SW 1271 (cell line): Measurements from ENCODE around the gene STON2.
"Not testable (repeated sequence)": the region's sequence is repeated elsewhere in the genome, so short reads cannot be mapped to it uniquely, and the experiment has no call there.

Experiments
- DNase-seq, 2 experiments: peaks; one replicate each; lab custom pipeline; 2025; lab: John Stamatoyannopoulos, UW

STON2 gene

DNA sequence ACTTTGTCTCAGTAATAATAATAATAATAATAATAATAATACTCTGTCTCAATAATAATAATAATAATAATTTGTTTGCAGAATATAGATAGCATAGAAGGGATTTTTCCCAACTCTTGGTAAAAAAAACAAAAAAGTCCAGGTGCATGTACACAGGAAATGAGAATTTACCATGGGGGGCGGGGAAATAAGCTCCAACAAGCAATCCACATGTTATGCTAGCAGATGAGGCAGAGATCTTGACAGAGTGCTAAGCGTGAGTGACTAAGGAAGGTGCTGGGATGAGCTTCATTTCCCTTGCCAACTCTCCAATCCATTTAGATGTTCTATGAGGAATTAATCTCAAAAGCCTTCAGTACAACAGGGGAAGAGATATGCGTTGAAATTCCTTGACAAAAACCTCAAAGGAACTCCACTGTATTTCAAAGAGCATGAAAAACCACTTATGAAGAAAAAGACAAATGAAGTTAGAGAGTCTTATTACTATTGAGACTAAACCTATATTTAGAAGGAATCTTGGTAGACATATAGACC, 134.4 kb downstream of the STON2 start:
- DNase-seq = no peak

DNA sequence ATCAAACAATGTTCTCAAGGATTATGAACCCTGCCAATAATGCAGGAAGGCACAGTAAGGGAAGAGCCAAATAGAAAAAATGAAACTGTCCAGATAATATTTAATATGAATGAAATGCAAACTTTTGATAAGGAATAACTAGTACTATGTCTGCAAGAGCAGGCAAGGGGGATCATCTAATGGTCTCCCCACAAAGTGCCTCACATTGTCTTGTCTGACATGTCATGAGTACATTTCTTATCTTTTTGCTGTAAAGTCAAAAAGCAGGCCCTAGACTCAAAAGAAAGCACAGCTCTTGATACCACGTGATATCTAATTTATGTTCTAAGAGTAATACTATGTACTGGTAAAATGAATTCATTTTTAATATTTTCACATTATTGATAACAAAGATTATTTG, 135.5 kb downstream of the STON2 start:
- no peak for DNase-seq

DNA sequence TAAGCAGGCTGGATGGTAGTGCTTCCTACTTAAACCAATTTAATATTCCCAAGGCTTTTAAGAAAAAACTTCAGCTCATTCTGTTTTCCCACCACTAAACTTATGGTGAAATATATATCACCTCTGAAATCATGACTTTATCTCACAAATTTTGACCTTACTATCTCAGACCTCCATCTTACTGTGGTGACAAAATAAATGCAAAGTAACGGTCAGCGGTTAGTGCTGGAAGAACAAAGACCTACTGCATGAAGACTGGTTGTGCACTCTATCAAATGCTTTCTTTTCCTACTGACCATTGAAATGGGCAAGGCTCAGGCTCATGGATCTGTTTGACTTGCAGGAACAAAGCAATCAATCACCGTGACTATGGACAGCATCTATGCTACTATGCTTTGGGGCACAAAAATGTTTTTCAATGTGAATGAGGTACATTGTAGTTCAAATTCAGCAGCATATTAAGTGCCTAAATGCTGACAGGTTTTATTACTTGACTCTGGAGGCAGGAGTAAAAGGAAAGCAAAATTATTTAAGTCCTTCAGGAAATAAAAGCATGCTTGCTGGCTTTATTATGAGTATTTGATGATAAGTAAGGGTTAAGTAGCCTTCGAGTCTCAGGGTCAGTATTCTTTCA, 136.2 kb downstream of the STON2 start:
- DNase-seq = no peak

DNA sequence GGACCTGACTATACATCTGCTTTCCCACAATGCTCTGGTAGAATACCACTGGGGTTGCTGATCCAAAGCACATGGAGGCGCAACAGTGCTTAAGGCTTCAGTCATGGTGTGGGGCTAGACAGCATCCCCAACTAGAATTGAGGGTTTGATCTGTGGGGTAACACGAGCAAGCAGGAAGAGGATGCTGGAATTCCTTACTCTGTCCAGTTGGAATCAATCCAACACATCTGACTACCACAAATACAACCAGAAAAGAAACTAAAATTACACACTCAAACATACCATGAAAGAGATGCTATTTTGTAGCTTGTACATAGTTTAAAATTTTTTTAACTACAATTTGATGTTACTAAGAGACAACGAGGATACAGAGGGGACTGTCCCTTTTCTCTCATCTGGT, 138.9 kb downstream of the STON2 start:
- no peak for DNase-seq

DNA sequence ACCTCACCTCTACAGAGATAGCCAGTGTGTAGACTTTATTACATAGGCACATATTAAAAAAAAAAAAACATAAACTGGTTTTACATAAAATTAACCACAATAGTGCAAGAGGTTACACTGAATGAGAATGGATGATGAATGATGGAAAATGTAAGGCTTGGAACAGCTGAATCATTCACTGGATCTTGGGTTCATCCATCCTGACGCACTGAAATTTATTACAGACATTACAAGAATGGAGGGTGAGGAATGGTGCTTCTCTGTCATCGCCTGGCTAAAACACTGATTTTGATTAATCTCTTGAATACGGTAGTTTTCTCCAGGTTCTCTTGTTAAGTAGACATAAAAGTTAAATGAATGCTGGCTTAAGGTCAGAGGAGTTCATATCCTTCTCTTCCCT, 139.4 kb downstream of the STON2 start:
- no peak for DNase-seq

DNA sequence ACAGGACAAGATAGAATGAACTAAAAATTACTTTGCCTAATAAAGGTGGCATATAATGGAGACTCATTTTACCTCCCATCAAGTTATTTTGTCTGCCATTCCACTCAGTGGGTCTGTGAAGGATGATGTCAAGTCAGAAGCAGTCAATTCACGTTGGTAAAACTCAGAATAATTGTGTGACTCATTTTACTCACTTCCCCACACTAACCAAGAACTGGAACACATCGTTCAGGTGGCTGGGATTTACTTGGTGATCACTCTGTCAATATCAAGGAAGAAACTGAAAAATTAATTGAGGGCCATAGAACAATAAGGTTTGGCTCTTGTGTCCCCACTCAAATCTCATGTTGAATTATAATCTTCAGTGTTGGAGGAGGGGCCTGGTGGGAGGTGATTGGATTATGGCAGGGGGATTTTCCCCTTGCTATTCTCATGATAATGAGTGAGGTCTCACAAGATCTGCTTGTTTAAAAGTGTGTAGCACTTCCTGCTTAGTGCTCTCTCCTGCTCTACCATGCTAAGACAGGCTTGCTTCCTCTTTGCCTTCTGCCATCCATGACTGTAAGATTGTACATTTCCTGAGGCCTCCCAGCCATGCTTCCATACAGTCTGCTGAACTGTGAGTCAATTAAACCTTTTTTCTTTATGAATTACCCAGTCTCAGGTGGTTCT, 143.7 kb downstream of the STON2 start:
- DNase-seq = no peak

DNA sequence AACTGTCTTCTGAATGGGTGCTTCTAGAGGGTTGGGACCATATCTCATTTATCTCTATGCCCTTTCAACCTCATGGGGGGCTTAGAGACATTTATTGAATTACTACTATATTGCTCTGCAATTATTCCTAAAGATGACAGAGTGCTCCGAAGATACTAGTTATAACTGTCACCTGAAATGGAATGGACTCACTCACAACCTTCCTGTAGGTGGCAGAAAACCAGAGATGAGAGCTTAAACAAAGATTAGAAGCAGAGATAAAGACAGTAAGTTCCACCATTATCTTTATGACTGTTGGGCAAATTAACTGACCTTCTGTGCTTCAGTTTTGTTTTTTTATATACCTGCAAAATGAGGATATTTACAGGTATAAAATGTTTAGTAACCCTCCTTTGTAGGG, 147.8 kb downstream of the STON2 start:
- no peak for DNase-seq

DNA sequence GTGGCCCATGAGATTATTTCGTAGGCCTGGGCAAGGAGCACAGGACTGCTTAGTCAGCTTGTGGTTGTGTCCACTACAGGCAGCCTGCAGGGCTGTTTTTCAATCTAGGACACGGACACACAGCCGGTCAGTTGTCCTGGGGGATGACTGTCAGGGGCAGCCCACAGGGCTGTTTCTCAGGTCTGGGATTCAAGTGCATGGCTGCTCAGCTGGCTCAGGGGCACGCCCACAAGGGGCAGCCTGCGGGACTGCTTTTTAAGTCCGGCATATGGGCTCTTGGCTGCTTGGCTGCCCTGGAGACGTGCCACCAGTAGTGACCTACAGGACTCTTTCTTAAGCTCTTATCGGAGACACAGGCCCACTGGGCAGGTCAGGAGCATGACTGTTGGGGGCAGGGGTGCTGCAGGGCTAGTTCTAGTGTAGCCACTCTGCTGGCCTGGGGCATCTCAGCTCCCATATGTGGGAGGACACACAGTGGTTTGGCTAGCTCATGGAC, 152.8 kb downstream of the STON2 start:
- no peak for DNase-seq

DNA sequence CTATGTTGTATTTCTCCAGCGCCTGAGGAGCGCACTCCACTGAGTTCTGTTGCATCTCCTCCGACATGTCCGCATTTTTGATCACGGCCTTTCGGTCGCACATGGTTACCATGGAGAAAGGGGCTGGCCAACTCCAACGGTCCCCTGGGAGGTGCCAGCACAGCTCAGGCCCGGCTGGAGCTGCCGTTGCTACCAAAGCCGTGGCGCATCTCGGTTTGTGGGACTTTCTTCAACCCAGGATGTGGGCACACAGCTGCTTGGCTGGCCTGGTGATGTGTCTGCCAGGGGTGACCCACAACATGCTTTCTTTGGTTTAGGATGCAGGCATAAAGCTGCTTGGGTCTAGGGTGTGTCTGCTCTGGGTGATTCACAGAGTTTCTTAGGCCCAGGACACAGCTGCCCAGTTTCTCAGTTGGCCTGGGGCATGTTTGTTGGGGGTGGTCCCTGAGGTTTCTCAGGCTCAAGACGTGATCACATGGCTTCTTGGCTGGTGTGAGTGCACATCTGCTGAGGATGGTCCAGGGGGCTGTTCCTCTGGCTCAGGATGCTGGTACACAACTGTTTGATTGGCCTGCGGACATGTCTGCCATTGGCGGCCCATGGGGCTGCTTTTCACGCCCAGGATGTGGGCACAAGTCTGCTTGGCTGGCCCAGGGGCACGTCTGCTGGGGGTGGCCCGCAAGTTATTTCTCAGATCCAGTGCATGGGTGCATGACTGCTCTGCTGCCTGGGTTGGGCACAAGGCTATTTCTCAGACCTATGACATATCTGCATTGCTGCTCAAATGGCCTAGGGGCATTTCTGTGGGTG, 153.5 kb downstream of the STON2 start:
- no peak for DNase-seq

DNA sequence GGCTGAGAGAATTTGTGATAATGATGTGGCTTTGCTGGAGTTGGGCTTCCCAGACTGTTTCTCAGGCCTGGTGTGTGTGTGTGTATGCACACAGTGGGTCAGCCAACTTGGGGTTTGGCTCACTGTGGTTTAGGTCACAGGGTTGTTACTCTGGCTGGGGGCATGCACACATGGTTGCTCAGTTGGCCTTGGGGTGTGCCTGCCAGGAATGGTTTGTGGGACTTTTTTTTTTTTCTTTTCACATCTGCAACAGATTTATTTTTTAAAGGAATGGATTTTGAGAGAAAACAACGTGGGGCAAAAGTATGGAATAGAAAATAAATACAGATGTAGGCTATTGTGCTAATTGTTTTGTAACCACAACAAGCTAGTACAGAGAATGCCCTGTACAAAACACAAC, 154.4 kb downstream of the STON2 start:
- no peak for DNase-seq

DNA sequence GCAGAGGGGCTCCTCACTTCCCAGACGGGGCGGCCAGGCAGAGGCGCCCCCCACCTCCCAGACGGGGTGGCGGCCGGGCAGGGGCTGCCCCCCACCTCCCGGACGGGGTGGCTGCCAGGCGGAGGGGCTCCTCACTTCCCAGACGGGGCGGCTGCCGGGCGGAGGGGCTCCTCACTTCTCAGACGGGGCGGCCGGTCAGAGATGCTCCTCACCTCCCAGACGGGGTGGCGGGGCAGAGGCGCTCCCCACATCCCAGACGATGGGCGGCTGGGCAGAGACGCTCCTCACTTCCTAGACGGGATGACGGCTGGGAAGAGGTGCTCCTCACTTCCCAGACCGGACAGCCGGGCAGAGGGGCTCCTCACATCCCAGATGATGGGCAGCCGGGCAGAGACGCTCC, 155.7 kb downstream of the STON2 start:
- not testable (repeated sequence) for DNase-seq

DNA sequence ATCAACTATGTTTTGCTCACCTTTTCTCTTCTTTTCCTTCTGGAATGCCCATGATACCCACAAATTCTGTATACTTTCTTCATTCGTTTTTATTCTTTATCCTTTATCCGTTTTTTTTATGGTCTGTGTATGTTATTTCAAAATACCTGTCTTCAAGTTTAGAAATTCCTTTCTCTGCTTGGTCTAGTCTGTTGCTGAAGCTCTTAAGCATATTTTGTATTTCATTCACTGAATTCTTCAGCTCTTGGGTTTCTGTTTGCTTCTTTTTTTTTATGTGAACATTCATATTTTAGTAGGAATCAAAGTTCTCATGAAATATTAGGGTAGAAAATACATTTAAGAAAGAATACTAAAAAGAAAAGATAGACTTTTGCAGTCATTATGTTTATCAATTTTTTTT, 156.6 kb downstream of the STON2 start:
- no peak for DNase-seq

DNA sequence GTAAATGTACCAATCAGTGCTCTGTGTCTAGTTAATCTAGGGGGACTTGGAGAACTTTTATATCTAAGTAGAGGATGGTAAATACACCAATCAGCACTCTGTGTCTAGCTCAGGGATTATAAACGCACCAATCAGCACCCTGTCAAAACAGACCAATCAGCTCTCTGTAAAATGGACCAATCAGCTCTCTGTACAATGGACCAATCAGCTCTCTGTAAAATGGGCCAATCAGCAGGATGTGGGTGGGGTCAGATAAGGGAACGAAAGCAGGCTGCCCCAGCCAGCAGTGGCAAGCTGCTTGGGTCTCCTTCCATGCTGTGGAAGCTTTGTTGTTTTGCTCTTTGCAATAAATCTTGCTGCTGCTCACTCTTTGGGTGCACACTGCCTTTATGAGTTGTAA, 163.3 kb downstream of the STON2 start:
- DNase-seq = not testable (repeated sequence)

DNA sequence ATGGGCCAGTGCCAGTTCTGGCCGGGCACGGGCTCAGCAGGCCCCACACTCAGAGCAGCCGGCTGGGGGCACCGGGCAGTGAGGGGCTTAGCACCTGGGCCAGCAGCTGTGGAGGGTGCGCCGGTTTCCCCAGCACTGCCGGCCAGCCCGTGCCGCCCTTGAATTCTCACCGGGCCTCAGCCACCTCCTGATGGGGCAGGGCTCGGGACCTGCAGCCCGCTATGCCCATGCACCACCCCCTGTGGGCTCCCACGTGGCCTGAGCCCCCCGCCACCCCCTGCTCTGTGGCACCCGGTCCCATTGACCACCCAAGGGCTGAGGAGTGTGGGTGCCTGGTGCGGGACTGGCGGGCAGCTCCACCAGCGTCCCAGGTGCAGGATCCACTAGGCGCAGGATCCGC, 164.0 kb downstream of the STON2 start:
- DNase-seq = no peak

DNA sequence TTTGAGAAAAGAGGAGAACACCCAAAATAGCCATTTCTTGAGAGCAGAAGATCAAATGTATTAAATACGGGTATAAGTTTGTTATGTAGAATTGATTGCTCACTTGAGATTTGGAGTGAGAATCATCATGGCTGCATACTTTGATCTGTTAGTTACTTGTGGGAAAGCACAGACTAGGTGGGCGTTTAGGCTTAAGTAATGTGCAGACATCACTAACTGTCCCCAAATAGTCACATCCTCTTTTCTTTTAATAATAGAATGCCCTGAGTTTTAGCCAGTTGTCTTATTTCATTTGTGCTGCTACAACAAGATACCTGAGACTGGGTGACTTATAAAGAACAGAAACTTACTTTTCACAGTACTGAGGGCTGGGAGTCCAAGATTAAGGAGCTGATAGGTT, 165.0 kb downstream of the STON2 start:
- no peak for DNase-seq

DNA sequence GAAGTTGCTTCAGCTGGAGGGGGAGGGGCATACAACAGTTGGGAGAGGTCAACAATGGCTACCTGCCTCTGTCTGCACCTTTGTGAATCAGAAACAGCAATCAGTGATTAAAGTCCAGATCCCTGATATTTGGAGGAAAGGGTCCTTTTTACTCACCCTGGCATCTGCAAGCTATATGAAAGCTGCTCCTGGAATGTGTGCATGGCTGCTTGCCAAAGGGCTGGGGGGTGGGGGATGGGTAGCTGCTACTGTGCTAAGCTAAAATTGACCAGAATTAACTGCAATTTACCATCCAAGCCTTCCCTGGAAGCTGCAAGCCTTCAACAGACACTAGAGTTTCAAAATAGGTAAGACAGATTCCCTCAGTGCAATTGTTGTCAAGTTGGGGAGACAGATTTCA, 165.8 kb downstream of the STON2 start:
- no peak for DNase-seq

DNA sequence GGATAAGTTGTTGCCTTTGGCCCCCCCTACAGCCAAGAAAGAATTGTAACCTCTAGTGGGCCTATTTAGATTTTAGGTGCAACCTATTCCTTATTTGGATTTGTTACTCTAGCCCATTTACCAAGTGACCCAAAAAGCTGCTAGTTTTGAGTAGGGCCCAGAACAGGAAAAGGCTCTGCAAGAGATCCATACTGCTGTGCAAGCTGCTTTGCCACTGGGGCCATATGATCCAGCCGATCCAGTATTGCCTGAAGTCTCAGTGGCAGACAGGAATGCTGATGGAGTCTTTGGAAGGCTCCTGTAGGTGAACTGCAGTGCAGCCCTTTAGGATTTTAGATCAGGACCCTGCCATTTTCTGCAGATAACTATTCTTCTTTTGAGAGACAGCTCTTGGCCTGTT, 166.5 kb downstream of the STON2 start:
- DNase-seq = no peak

DNA sequence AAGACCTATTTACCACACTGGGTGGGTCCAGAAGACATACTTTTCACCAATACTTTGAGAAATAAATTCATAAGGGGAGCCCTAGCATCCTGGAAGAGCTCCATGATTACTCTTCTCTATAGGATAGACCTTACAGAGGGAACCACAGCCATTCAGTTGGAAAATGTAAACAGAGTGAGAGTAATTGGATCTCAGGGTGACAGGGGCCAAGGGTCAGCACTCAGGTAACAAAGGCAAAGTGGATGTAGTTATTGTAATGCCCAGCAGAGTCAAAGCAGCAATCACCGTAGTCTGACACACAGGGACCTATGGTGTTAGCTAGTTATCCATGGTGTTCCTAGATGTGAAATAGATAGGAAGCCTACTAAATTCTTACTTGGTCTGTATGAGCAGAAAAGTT, 168.6 kb downstream of the STON2 start:
- no peak for DNase-seq

DNA sequence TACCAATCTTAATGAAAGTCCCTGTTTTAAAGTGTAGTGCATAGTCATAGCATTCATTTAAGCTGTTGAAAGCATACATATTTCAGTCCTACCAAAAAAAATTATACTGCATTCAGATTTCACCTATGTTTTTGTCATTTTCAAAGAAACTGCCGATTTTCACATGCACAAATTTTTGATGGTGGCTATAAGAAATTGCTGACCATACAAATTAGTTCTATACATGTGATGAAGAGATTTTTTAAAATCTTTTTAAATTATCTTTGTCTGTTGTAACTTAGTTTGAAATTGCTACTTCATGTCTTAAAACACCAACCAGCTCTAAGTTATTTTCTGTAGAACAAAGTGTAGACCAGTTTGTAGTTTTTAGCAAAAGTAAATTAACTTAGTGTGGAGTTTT, 175.9 kb downstream of the STON2 start:
- no peak for DNase-seq

DNA sequence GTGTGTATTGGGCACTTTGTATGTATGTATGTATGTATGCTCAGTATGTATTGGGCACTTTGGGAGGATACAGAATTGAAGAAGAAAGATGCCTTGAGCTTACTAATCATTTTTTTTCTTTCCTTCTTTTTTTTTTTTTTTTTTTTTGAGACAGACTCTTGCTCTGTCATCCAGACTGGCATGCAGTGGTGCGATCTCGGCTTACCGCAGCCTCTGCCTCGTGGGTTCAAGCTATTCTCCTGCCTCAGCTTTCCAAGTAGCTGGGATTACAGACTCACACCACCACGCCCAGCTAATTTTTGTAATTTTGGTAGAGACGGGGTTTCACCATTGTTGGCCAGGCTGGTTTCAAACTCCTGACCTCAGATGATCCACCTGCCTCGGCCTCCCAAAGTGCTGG, 176.3 kb downstream of the STON2 start:
- DNase-seq = not testable (repeated sequence)

DNA sequence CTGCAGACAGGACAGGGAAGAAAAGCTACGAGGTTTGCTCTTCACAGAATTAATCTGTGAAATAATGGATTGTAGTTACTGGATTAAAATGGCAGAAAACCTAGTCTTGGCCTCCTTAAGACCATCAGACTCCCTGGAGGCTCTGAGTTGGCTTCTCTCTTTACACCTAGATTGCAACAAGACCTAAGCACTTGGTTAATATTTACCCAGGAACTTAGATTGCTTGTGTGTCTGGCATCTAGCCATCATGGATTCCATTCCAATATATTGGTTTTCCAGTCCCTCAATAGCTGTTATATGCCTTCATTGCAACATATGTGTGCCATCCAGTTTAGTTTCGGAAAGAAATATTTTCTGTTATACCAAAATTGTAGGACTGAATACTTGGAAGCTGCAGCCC, 177.4 kb downstream of the STON2 start:
- no peak for DNase-seq

DNA sequence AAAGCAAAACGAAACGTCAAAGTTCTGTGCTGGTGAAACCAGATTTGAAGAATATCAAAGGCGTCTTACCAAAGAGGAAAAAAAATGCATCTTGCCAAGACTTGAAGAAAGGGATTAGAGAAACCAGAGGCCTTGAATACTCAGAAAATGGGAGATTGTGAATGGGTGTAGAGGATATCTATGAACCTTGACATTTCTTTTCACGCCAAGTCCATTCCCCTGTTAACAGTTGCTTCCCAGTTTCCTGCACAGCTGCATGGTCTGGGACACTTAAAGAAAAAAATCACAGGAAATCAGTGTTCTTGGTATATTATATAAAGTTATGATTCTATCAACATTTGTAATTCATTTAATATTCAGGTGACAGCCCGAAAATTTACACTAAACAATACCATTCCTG, 178.0 kb downstream of the STON2 start:
- DNase-seq = no peak

DNA sequence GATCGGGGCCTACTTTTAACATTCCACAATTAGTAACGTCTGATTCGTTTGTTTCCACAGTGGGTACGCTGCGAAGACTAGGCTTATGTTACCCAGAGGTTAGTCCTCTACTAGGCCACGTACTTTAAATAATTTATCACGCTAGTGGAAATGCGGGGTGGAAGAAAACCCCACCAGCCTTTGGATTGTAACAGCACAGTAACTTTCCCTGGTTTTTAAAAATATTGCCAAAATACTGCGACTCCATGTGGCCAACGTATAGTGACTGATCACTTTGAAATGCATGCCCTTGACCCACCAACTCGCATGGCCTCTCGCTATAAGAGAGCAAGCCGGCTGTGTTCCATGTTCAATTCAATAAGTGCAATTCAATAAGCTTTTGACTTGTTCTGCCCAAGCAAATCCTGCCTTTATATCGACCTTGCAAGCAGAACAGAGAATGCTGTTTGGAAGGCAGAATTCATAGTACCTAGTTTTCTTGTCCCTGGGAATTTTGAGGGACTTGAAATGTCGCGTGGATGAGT, 178.5 kb downstream of the STON2 start:
- DNase-seq = peak in 1 of 2 experiments; percentile 35
